ENCODE results near the gene LCN9.

LCN9 gene

DNA sequence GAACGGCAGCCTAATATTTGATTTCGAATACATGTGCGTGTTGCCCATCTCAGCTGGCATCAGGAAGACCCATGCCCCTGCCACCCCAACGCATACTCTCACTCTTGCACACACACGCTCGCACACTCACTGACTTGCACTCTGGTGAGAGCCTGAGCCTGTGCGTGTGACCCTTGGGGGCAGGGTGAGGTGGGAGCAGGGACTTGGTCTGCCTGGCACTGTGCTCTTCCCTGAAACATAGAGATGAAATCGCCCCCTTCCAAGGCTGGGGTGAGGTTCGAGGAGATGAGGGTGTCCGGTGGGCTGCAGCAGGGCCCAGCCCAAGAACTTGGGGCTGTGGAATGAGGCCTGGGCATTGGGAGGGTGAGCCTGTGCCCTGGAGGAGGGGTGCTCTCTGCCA is 1.2 kb downstream of the LCN9 start:
- TF ChIP-seq GABPA (IDR thresholded peaks at IDR 0.05; ENCODE audit: low read depth) (no peak), POLR2AphosphoS5 (IDR thresholded peaks at IDR 0.05; ENCODE audit: low read depth) (no peak)
- TF ChIP-seq, protein P1, sequence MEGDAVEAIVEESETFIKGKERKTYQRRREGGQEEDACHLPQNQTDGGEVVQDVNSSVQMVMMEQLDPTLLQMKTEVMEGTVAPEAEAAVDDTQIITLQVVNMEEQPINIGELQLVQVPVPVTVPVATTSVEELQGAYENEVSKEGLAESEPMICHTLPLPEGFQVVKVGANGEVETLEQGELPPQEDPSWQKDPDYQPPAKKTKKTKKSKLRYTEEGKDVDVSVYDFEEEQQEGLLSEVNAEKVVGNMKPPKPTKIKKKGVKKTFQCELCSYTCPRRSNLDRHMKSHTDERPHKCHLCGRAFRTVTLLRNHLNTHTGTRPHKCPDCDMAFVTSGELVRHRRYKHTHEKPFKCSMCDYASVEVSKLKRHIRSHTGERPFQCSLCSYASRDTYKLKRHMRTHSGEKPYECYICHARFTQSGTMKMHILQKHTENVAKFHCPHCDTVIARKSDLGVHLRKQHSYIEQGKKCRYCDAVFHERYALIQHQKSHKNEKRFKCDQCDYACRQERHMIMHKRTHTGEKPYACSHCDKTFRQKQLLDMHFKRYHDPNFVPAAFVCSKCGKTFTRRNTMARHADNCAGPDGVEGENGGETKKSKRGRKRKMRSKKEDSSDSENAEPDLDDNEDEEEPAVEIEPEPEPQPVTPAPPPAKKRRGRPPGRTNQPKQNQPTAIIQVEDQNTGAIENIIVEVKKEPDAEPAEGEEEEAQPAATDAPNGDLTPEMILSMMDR (IDR thresholded peaks at IDR 0.05; ENCODE audit: insufficient read depth, low read length) = no peak
- TF ChIP-seq, protein P2, sequence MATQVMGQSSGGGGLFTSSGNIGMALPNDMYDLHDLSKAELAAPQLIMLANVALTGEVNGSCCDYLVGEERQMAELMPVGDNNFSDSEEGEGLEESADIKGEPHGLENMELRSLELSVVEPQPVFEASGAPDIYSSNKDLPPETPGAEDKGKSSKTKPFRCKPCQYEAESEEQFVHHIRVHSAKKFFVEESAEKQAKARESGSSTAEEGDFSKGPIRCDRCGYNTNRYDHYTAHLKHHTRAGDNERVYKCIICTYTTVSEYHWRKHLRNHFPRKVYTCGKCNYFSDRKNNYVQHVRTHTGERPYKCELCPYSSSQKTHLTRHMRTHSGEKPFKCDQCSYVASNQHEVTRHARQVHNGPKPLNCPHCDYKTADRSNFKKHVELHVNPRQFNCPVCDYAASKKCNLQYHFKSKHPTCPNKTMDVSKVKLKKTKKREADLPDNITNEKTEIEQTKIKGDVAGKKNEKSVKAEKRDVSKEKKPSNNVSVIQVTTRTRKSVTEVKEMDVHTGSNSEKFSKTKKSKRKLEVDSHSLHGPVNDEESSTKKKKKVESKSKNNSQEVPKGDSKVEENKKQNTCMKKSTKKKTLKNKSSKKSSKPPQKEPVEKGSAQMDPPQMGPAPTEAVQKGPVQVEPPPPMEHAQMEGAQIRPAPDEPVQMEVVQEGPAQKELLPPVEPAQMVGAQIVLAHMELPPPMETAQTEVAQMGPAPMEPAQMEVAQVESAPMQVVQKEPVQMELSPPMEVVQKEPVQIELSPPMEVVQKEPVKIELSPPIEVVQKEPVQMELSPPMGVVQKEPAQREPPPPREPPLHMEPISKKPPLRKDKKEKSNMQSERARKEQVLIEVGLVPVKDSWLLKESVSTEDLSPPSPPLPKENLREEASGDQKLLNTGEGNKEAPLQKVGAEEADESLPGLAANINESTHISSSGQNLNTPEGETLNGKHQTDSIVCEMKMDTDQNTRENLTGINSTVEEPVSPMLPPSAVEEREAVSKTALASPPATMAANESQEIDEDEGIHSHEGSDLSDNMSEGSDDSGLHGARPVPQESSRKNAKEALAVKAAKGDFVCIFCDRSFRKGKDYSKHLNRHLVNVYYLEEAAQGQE (IDR thresholded peaks at IDR 0.05; ENCODE audit: insufficient replicate concordance, low read depth) = no peak
- H3K27me3 ChIP-seq (ENCODE audit: insufficient read depth, poor library complexity, severe bottlenecking) = peaks cover 2% of the 10 kb centered on the region

DNA sequence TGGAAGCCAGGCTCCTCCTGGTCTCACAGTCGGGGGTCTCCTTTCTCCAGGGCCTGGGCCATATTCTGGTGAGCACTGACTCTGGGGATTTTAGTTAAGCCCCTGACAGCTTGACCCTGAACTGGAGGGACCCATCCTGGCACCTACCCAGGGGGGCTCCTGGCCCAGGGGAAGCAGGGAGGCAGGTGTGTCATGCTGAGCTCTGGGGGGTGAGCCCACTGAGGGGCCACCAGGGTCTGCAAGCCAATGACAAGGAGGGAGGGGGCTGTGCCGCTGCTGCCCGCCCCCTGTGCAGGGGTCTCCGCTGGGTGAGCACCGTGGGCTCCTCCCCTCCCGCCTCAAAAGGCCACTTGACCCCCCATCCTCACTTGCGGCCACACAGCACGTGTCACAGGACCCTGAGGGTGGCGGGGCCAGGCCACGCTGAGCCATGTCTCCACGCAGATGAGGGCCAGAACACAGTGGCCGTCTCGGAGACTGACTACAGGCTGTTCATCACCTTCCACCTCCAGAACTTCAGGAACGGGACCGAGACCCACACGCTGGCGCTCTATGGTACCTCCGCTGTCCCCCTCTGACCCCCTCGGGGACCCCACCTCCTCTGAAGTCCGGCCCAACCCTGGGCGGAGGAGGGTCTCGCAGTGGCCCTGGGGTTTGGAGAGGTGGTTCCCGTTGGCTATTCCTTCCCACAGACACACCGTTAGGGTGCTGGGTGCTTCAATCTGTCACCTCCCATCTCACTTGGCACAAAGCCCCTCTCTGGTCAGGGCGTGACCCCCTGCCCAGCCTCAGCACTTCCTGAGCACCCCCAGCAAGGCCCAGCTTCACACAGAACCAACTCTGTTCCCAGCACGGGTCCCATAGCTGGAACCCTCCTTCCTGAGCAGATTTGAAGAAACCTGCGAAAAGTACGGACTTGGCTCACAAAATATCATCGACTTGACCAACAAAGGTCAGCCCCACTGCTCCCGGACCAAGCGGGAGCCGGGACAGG is 2.0 kb downstream of the LCN9 start:
- Histone ChIP-seq H3K27me3 (ENCODE audit: insufficient read depth, poor library complexity, severe bottlenecking) (peaks cover 2% of the 10 kb centered on the region), H3K4me3 (replicated peaks; ENCODE audit: insufficient read depth, low read length) (no peak overlapping the region), H3K27ac (replicated peaks) (no peak overlapping the region)
- TF ChIP-seq, protein P1 (IDR thresholded peaks at IDR 0.05; ENCODE audit: insufficient read depth, low read length) = no peak
- no peak for TF ChIP-seq SPI1 (IDR thresholded peaks at IDR 0.05; ENCODE audit: borderline replicate concordance, low read depth)
- TF ChIP-seq POLR2AphosphoS5 (IDR thresholded peaks at IDR 0.05; ENCODE audit: low read depth) = no peak
- TF ChIP-seq, protein P2 (IDR thresholded peaks at IDR 0.05; ENCODE audit: insufficient replicate concordance, low read depth) = no peak
- TF ChIP-seq GABPA (IDR thresholded peaks at IDR 0.05; ENCODE audit: low read depth) = no peak
- DNase-seq (ENCODE audit: low read depth in 1 of 2, low spot score in 1 of 2) = no peak

More for the DNA sequence above, 1.2 kb downstream of the LCN9 start:
- DNase-seq (ENCODE audit: low read depth in 1 of 2, low spot score in 1 of 2) = no peak
- no peak overlapping the region for H3K4me3 ChIP-seq (replicated peaks; ENCODE audit: insufficient read depth, low read length)
- H3K27ac ChIP-seq (replicated peaks) = no peak overlapping the region

DNA sequence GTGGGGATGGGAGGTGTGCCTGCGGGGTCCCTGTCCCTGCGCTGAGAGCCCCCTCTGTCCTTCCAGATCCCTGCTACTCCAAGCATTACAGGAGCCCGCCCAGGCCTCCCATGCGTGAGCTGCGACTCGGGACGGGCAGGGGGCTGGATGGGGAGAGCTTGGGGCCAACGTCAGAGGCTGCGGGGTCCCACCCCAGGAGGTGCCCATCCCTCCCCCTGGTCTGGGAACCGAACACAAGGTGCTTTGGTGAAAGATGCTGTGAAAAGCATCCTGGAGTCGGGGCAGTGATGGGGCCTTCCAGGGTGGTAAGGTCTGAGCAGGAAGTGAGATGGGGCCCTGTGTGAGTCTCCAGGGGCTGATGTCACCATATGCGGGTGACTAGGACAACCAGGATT is 2.7 kb downstream of the LCN9 start:
- no peak for DNase-seq (ENCODE audit: low read depth in 1 of 2, low spot score in 1 of 2)

More for the DNA sequence above, 2.7 kb downstream of the LCN9 start:
- Histone ChIP-seq H3K27ac (replicated peaks) (no peak overlapping the region), H3K27me3 (ENCODE audit: insufficient read depth, poor library complexity, severe bottlenecking) (peaks cover 2% of the 10 kb centered on the region), H3K4me3 (replicated peaks; ENCODE audit: insufficient read depth, low read length) (no peak overlapping the region)
- TF ChIP-seq POLR2AphosphoS5 (IDR thresholded peaks at IDR 0.05; ENCODE audit: low read depth) (no peak), SPI1 (IDR thresholded peaks at IDR 0.05; ENCODE audit: borderline replicate concordance, low read depth) (no peak), GABPA (IDR thresholded peaks at IDR 0.05; ENCODE audit: low read depth) (no peak)
- TF ChIP-seq, protein P1 (IDR thresholded peaks at IDR 0.05; ENCODE audit: insufficient read depth, low read length) = no peak
- TF ChIP-seq, protein P2 (IDR thresholded peaks at IDR 0.05; ENCODE audit: insufficient replicate concordance, low read depth) = no peak

All from HL-60 (cell line).